ENCODE data around the gene DPYD.

The DPYD gene

GRCh38 chr1:97108179-97108578 is 812.7 kb downstream of the DPYD start:
- DNase-seq (ENCODE audit: extremely low spot score): no peak
- POLR2A ChIA-PET: no interaction called here
- no peak for TF ChIP-seq FOXM1 (IDR thresholded peaks at IDR 0.05; ENCODE audit: borderline replicate concordance)
- no peak for TF ChIP-seq SUZ12 (IDR thresholded peaks at IDR 0.05)
- no peak for TF ChIP-seq SP1 (IDR thresholded peaks at IDR 0.05)
- no peak for TF ChIP-seq PKNOX1 (IDR thresholded peaks at IDR 0.05)
- CTCF ChIA-PET: no interaction called here

- DNase-seq (ENCODE audit: extremely low spot score): no peak
- POLR2A ChIA-PET: no interaction called here
- CTCF ChIA-PET: no interaction called here
These were observed 815.3 kb downstream of the DPYD start for GRCh38 chr1:97105531-97105930.

GRCh38 chr1:97101509-97101908 is 819.3 kb downstream of the DPYD start:
- no peak for TF ChIP-seq CTBP1 (IDR thresholded peaks at IDR 0.05; ENCODE audit: borderline replicate concordance)
- TF ChIP-seq TARDBP (IDR thresholded peaks at IDR 0.05): no peak
- TF ChIP-seq SP1 (IDR thresholded peaks at IDR 0.05): no peak
- no peak for TF ChIP-seq NFRKB (IDR thresholded peaks at IDR 0.05)
- no peak for TF ChIP-seq ZNF384 (IDR thresholded peaks at IDR 0.05)
- TF ChIP-seq ELF4 (IDR thresholded peaks at IDR 0.05): no peak
- DNase-seq (ENCODE audit: extremely low spot score): no peak
- ChIA-PET CTCF (no interaction called here), POLR2A (no interaction called here)

More at GRCh38 chr1:97105531-97105930, 815.3 kb downstream of the DPYD start:
- TF ChIP-seq SP1 (IDR thresholded peaks at IDR 0.05) (no peak), FOXM1 (IDR thresholded peaks at IDR 0.05; ENCODE audit: borderline replicate concordance) (no peak), FOXK2 (IDR thresholded peaks at IDR 0.05) (no peak), ARNT (IDR thresholded peaks at IDR 0.05) (no peak), NFRKB (IDR thresholded peaks at IDR 0.05) (no peak), ELF4 (IDR thresholded peaks at IDR 0.05) (no peak)

- CTCF ChIA-PET: no interaction called here
- TF ChIP-seq HDGF (IDR thresholded peaks at IDR 0.05; ENCODE audit: borderline replicate concordance) (no peak), FOXK2 (IDR thresholded peaks at IDR 0.05) (no peak), ARNT (IDR thresholded peaks at IDR 0.05) (no peak), ELF4 (IDR thresholded peaks at IDR 0.05) (no peak), LEF1 (IDR thresholded peaks at IDR 0.05; ENCODE audit: borderline replicate concordance) (no peak), FOXM1 (IDR thresholded peaks at IDR 0.05; ENCODE audit: borderline replicate concordance) (no peak), SUZ12 (IDR thresholded peaks at IDR 0.05) (no peak), L3MBTL2 (conservative IDR thresholded peaks at IDR 0.05) (no peak), SP1 (IDR thresholded peaks at IDR 0.05) (no peak), PKNOX1 (IDR thresholded peaks at IDR 0.05) (no peak), TARDBP (IDR thresholded peaks at IDR 0.05) (no peak), CTBP1 (IDR thresholded peaks at IDR 0.05; ENCODE audit: borderline replicate concordance) (no peak), BHLHE40 (IDR thresholded peaks at IDR 0.05; ENCODE audit: borderline replicate concordance) (no peak), NFRKB (IDR thresholded peaks at IDR 0.05) (no peak), FOXA1 (IDR thresholded peaks at IDR 0.05) (no peak), ZNF384 (IDR thresholded peaks at IDR 0.05) (no peak)
- no peak for DNase-seq (ENCODE audit: extremely low spot score)
- POLR2A ChIA-PET: no interaction called here
These were observed 823.4 kb downstream of the DPYD start for GRCh38 chr1:97097404-97097925.

GRCh38 chr1:97095764-97096163 is 825.1 kb downstream of the DPYD start:
- DNase-seq (ENCODE audit: extremely low spot score): no peak
- ChIA-PET CTCF (no interaction called here), POLR2A (no interaction called here)

GRCh38 chr1:97094247-97094972 is 826.4 kb downstream of the DPYD start:
- TF ChIP-seq SUZ12 (IDR thresholded peaks at IDR 0.05) (no peak), FOXA1 (IDR thresholded peaks at IDR 0.05) (no peak), FOXK2 (IDR thresholded peaks at IDR 0.05) (no peak), LEF1 (IDR thresholded peaks at IDR 0.05; ENCODE audit: borderline replicate concordance) (no peak)
- DNase-seq (ENCODE audit: extremely low spot score): no peak
- POLR2A ChIA-PET: no interaction called here
- CTCF ChIA-PET: no interaction called here

More at GRCh38 chr1:97095764-97096163, 825.1 kb downstream of the DPYD start:
- TF ChIP-seq SP1 (IDR thresholded peaks at IDR 0.05) (no peak), ARNT (IDR thresholded peaks at IDR 0.05) (no peak)

GRCh38 chr1:97093741-97094140 is 827.1 kb downstream of the DPYD start:
- DNase-seq (ENCODE audit: extremely low spot score): no peak
- TF ChIP-seq SUZ12 (IDR thresholded peaks at IDR 0.05) (no peak), FOXM1 (IDR thresholded peaks at IDR 0.05; ENCODE audit: borderline replicate concordance) (no peak), HDGF (IDR thresholded peaks at IDR 0.05; ENCODE audit: borderline replicate concordance) (no peak), FOXA1 (IDR thresholded peaks at IDR 0.05) (no peak), ARNT (IDR thresholded peaks at IDR 0.05) (no peak), CTBP1 (IDR thresholded peaks at IDR 0.05; ENCODE audit: borderline replicate concordance) (no peak), NFRKB (IDR thresholded peaks at IDR 0.05) (no peak), BHLHE40 (IDR thresholded peaks at IDR 0.05; ENCODE audit: borderline replicate concordance) (no peak), SP1 (IDR thresholded peaks at IDR 0.05) (no peak), PKNOX1 (IDR thresholded peaks at IDR 0.05) (no peak), ELF4 (IDR thresholded peaks at IDR 0.05) (no peak), FOXK2 (IDR thresholded peaks at IDR 0.05) (no peak)
- ChIA-PET POLR2A (no interaction called here), CTCF (no interaction called here)

Measured in HEK293T (cell line).